ENCODE measurements around the gene PPP2CA.
"Not testable (repeated sequence)": the region's sequence is repeated elsewhere in the genome, so short reads cannot be mapped to it uniquely, and the experiment has no call there.

Gene PPP2CA

GRCh38 chr5:134153241-134153640, 72.6 kb downstream of the PPP2CA start:
- no peaks in the 10 kb centered on the region for H3K9me3 ChIP-seq (ENCODE audit: insufficient read depth, low read depth, low read length)
- no peaks in the 10 kb centered on the region for H3K79me2 ChIP-seq (ENCODE audit: insufficient read depth, low read length)
- no peak overlapping the region for H3K4me3 ChIP-seq (ENCODE audit: low read length, poor library complexity, severe bottlenecking)
- no peak overlapping the region for H3K9ac ChIP-seq (ENCODE audit: low read depth, low read length, poor library complexity, severe bottlenecking)
- TF ChIP-seq EZH2phosphoT487 (IDR thresholded peaks at IDR 0.05; ENCODE audit: borderline replicate concordance) (no peak), CTCF (conservative IDR thresholded peaks at IDR 0.05; ENCODE audit: low read length) (no peak)
- H3K4me1 ChIP-seq (ENCODE audit: insufficient read depth, low read length, poor library complexity, severe bottlenecking), result no peaks in the 10 kb centered on the region
- no peaks in the 10 kb centered on the region for H3F3A ChIP-seq (ENCODE audit: low read depth)
- H4K20me1 ChIP-seq (ENCODE audit: insufficient read depth, low read length, poor library complexity, severe bottlenecking), result no peaks in the 10 kb centered on the region
- H3K36me3 ChIP-seq (ENCODE audit: insufficient read depth, low read length), result peaks cover 63% of the 10 kb centered on the region; the same call in 1 of the 2 replicates
- no peaks in the 10 kb centered on the region for H3K27me3 ChIP-seq (ENCODE audit: insufficient read depth, low read length, poor library complexity, severe bottlenecking)
- no peak overlapping the region for H3K4me2 ChIP-seq (ENCODE audit: low read depth, low read length, poor library complexity, severe bottlenecking)
- H3K9me2 ChIP-seq (replicated peaks; ENCODE audit: low read depth, low read length), result no peaks in the 10 kb centered on the region
- H2AFZ ChIP-seq (ENCODE audit: low read length), result no peak overlapping the region

GRCh38 chr5:134152173-134152832, 73.6 kb downstream of the PPP2CA start:
- H3K9ac ChIP-seq (ENCODE audit: low read depth, low read length, poor library complexity, severe bottlenecking); H3K4me2 ChIP-seq (ENCODE audit: low read depth, low read length, poor library complexity, severe bottlenecking); H3K27me3 ChIP-seq (ENCODE audit: insufficient read depth, low read length, poor library complexity, severe bottlenecking); H3K4me3 ChIP-seq (ENCODE audit: low read length, poor library complexity, severe bottlenecking); H3K9me2 ChIP-seq (replicated peaks; ENCODE audit: low read depth, low read length); H3K79me2 ChIP-seq (ENCODE audit: insufficient read depth, low read length); H3K9me3 ChIP-seq (ENCODE audit: insufficient read depth, low read depth, low read length); H2AFZ ChIP-seq (ENCODE audit: low read length); H3F3A ChIP-seq (ENCODE audit: low read depth); H3K4me1 ChIP-seq (ENCODE audit: insufficient read depth, low read length, poor library complexity, severe bottlenecking); H4K20me1 ChIP-seq (ENCODE audit: insufficient read depth, low read length, poor library complexity, severe bottlenecking): not testable (repeated sequence)
- H3K36me3 ChIP-seq (ENCODE audit: insufficient read depth, low read length), result peaks cover 55% of the 10 kb centered on the region; the same call in 1 of the 2 replicates

GRCh38 chr5:134151723-134152122, 74.2 kb downstream of the PPP2CA start:
- H3K36me3 ChIP-seq (ENCODE audit: insufficient read depth, low read length), result peaks cover 55% of the 10 kb centered on the region; the same call in 1 of the 2 replicates
- no peaks in the 10 kb centered on the region for H3K4me1 ChIP-seq (ENCODE audit: insufficient read depth, low read length, poor library complexity, severe bottlenecking)
- no peak overlapping the region for H3K4me2 ChIP-seq (ENCODE audit: low read depth, low read length, poor library complexity, severe bottlenecking)
- H3K27me3 ChIP-seq (ENCODE audit: insufficient read depth, low read length, poor library complexity, severe bottlenecking), result no peaks in the 10 kb centered on the region
- no peaks in the 10 kb centered on the region for H4K20me1 ChIP-seq (ENCODE audit: insufficient read depth, low read length, poor library complexity, severe bottlenecking)
- no peak overlapping the region for H3K4me3 ChIP-seq (ENCODE audit: low read length, poor library complexity, severe bottlenecking)
- no peak for TF ChIP-seq EZH2phosphoT487 (IDR thresholded peaks at IDR 0.05; ENCODE audit: borderline replicate concordance)
- TF ChIP-seq CTCF (conservative IDR thresholded peaks at IDR 0.05; ENCODE audit: low read length), result no peak
- no peak overlapping the region for H3K9ac ChIP-seq (ENCODE audit: low read depth, low read length, poor library complexity, severe bottlenecking)
- no peaks in the 10 kb centered on the region for H3F3A ChIP-seq (ENCODE audit: low read depth)
- no peak overlapping the region for H2AFZ ChIP-seq (ENCODE audit: low read length)
- no peaks in the 10 kb centered on the region for H3K79me2 ChIP-seq (ENCODE audit: insufficient read depth, low read length)
- H3K9me3 ChIP-seq (ENCODE audit: insufficient read depth, low read depth, low read length), result no peaks in the 10 kb centered on the region
- no peaks in the 10 kb centered on the region for H3K9me2 ChIP-seq (replicated peaks; ENCODE audit: low read depth, low read length)
